Measurements from ENCODE around the gene TPTE.
"Not testable (repeated sequence)": the region's sequence is repeated elsewhere in the genome, so short reads cannot be mapped to it uniquely, and the experiment has no call there.

TPTE gene

DNA sequence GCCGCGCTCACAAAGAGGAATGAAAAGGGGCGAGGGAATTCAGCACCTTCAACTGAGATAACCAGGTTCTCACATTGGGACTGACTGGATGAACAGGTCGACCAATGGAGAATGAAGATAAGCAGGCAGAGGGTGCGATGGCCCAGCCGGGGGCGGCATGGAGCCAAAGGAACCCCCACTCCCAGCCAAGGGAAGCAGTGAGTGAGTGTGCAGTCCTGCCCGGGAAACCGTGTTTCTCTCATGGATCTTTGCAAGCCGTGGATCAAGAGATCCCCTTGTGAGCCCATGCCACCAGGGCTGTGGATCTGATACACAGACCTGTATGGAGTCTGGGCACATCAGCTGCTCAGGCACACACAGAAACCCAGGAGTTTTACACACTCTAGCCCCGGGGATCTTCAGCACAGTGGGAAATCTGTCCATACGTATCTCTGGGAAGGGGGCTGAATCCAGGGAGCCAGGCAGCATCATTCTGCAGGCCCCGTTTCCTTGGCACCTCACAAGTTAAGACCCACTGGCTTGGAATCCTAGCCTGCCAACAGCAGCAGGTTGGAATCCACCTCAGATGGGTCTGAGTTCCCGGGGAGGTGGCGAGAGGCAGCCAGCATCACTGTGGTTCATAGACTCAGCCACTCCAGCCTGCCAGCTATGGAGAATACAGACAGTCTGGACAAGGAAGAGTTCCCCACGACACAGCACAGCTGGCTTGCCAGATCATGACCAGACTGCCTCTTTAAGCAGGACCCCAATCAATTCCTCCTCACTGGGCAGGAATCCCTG is 53.3 kb downstream of the TPTE start:
- not testable (repeated sequence) for DNase-seq (ENCODE audit: low read depth); H3K4me3 ChIP-seq (ENCODE audit: low read depth, low read length)

DNA sequence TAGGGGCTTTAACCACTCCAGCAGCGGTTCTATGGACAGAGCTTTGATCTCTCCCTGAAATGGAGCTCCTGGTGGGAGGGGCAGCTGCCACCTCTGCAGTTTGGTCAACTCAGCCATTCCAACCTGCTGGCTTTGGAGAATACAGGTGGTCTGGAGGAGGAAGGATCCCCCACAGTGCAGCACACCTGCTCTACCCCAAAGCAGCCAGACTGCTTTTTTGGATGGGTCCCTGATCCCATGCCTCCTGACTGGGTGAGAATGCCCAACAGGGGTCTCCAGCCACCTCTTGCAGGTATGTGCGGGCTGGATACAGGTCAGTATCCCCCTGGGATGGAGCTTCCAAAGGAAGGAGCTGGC is 53.9 kb downstream of the TPTE start:
- TF ChIP-seq, protein P1, sequence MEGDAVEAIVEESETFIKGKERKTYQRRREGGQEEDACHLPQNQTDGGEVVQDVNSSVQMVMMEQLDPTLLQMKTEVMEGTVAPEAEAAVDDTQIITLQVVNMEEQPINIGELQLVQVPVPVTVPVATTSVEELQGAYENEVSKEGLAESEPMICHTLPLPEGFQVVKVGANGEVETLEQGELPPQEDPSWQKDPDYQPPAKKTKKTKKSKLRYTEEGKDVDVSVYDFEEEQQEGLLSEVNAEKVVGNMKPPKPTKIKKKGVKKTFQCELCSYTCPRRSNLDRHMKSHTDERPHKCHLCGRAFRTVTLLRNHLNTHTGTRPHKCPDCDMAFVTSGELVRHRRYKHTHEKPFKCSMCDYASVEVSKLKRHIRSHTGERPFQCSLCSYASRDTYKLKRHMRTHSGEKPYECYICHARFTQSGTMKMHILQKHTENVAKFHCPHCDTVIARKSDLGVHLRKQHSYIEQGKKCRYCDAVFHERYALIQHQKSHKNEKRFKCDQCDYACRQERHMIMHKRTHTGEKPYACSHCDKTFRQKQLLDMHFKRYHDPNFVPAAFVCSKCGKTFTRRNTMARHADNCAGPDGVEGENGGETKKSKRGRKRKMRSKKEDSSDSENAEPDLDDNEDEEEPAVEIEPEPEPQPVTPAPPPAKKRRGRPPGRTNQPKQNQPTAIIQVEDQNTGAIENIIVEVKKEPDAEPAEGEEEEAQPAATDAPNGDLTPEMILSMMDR (IDR thresholded peaks at IDR 0.05; ENCODE audit: low read depth, low read length), result no peak
- TF ChIP-seq MYC (IDR thresholded peaks at IDR 0.05; ENCODE audit: low read depth, low read length) (no peak), POLR2A (IDR thresholded peaks at IDR 0.05; ENCODE audit: extremely low read depth, insufficient read length) (no peak)
- TF ChIP-seq, protein P2, sequence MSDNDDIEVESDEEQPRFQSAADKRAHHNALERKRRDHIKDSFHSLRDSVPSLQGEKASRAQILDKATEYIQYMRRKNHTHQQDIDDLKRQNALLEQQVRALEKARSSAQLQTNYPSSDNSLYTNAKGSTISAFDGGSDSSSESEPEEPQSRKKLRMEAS (IDR thresholded peaks at IDR 0.05; ENCODE audit: low read depth, low read length), result no peak
- no peak for DNase-seq (ENCODE audit: low read depth)
- no peak overlapping the region for H3K4me3 ChIP-seq (ENCODE audit: low read depth, low read length)

DNA sequence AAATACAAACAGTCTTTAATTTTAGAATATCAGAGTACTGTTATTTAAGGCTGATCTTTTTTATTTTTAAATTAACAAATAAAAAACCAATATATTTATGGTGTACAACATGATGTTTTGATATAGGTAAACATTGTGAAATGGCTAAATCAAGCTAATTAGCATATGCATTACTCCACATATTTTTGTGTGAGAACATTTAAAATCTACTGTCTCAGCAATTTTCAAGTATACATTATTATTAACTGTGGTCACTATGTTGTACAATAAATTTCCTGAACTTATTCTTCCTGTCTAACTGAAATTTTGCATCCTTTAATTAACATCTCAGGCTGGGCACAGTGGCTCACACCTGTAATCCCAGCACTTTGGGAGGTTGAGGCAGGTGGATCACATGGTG is 57.5 kb downstream of the TPTE start:
- H3K4me3 ChIP-seq (ENCODE audit: low read depth, low read length); DNase-seq (ENCODE audit: low read depth): not testable (repeated sequence)

DNA sequence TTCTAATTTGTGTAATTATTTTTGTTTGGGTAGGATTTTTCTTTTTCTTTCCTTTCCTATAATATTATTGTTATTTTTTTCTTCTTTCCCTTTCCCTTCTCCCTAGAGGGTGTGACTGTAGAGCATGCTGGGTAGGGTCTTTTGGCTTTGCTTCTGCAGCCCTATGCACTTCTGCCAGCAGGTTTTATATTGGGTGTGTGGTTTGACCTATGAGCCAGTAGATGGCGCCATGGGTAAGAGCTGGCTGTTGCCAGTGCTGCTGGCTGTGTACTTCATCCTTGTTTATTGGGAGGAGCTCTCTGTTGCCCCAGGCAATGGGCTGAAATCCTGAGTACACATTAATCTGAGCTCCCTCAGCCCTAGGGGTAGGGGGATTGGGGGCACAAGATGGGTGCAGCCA is 67.7 kb downstream of the TPTE start:
- not testable (repeated sequence) for H3K4me3 ChIP-seq (ENCODE audit: low read depth, low read length); DNase-seq (ENCODE audit: low read depth)

DNA sequence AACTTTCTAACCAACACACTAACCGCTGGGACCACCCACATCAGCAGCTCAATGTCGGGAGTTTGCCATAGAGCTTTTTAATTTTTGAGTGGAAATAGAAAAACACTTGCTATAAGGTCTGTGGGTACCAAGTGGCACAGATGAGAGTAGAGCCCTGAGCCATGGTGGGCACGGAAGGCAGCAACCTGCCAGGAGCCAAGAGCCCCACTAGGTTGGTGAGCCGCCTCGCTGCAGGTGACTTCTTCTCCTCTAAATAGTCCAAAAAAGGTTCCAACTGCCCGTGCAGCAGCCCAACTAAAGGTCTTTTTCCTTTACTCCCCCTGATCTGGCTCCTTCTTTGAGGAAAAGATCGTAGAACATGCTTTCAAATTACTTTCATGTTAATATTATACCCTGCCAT is 85.7 kb downstream of the TPTE start:
- not testable (repeated sequence) for H3K4me3 ChIP-seq (ENCODE audit: low read depth, low read length); DNase-seq (ENCODE audit: low read depth)

DNA sequence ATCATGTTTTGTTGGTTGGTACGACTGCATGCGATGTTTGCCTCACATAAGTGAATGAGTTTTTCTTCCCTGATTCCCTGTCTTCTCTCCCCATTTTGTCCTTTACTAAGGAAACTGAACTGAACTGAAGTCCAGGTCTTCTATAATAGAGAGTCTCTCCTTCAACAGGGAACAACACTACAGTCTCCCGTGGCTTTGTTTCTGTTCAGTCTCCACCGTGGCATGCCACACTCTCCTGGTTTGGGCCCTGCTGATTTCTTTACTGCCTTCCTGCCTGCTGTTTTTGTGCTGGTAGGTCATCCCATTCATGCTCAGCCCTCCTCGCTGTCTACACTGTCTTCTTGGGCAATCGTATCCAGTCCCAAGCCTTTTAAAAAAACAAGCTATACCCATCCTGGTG is 92.9 kb downstream of the TPTE start:
- not testable (repeated sequence) for DNase-seq (ENCODE audit: low read depth)

DNA sequence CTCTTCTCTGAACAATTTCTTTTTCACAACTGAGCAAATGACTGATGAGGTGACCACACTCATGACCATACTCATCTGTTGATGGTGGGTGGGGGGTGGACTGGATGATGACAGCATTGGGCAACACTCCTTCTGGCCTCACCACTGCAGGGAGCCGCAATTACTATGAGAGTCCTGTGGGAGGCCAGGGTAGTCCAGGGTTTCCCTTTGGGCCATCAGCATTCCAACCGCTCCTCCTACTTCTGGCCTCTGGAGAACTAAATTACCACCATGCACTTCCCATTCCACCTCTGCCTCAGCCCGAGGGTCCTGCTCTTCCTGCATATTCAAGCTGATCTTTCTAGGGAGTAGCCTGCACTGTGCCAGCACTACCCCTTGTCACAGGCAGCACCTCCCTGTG is 94.7 kb downstream of the TPTE start:
- peak; percentile 28 for DNase-seq (ENCODE audit: low read depth)
- not testable (repeated sequence) for H3K4me3 ChIP-seq (ENCODE audit: low read depth, low read length)

More for the DNA sequence above, 92.9 kb downstream of the TPTE start:
- H3K4me3 ChIP-seq (ENCODE audit: low read depth, low read length), result not testable (repeated sequence)

DNA sequence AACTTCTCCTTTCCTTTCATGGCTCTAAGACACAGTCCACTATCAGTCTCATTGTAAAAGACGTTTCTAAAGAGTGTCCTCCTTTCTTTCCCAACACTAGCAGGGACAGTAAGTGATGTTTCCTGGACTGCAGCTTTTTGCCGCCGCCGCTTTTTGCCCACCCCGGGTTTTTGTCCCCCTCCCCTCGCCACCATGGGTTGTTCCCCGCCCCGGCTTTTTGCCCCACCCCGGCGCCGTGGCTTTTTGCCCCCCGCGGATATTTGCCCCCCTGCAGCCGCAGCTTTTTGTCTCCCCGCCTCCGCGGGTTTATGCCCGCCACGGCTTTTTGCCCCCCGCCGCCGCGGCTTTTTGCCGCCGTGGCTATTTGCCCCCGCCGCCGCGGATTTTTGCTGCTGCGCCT is 95.2 kb downstream of the TPTE start:
- no peak for DNase-seq (ENCODE audit: low read depth)
- no peak overlapping the region for H3K4me3 ChIP-seq (ENCODE audit: low read depth, low read length)
- TF ChIP-seq POLR2A (IDR thresholded peaks at IDR 0.05; ENCODE audit: extremely low read depth, insufficient read length) (no peak), MYC (IDR thresholded peaks at IDR 0.05; ENCODE audit: low read depth, low read length) (no peak)
- TF ChIP-seq, protein P2 (IDR thresholded peaks at IDR 0.05; ENCODE audit: low read depth, low read length), result no peak
- TF ChIP-seq, protein P1 (IDR thresholded peaks at IDR 0.05; ENCODE audit: low read depth, low read length), result no peak

DNA sequence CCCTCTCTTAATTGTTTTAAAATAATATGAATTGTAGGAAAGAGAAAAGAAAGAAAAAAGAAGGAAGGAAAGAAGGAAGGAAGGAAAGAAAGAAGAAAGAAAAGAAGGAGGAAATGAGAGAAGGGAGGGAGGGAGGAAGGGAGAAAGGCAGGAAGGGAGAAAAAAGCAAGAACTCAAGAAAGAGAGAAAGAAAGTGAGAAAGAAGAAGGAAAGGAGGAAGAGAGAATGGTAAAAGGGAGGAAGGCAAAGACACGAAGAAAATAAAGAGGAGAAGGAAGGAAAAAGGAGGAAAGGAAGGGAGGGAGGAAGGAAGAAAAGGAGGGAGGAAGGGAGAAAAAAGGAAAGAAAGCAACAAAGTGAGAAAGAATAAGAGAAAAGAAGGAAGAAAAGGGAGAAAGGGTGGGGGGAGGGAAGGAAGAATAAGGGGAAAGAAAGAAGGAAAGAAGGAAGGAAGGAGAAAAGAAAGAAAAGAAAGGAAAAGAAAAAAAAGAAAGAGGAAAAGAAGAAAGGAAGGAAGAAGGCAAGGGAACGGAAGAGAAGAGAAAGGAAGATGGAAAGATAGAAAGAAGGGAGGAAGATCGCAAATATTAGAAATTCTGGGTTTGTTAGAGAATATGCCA is 95.9 kb downstream of the TPTE start:
- not testable (repeated sequence) for H3K4me3 ChIP-seq (ENCODE audit: low read depth, low read length); DNase-seq (ENCODE audit: low read depth)

DNA sequence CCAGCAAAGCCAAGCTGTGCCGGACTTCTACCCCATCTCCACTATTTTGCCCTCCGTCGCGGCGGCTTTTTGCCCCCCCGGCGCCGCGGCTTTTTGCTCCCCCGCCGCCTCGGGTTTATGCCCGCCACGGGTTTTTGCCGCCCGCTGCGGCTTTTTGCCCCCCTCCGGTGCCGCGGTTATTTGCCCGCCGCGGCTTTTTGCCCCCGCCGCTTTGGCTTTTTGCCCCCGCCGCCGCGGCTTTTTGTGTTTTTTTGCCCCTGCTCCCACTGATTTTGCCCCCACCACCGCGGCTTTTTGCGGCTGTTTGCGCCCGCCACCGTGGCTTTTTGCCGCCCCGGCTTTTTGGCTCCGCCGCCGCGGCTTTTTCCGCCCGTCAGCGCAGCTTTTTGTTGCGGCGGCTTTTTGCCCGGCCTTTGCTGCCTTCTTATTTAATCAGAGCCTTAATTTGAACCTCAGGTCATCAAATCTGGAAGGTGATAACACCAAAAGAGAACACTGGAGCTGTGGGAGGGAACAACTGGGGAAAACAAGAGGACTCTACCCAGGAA is 106.0 kb downstream of the TPTE start:
- H3K4me3 ChIP-seq (ENCODE audit: low read depth, low read length), result no peak overlapping the region
- no peak for DNase-seq (ENCODE audit: low read depth)

DNA sequence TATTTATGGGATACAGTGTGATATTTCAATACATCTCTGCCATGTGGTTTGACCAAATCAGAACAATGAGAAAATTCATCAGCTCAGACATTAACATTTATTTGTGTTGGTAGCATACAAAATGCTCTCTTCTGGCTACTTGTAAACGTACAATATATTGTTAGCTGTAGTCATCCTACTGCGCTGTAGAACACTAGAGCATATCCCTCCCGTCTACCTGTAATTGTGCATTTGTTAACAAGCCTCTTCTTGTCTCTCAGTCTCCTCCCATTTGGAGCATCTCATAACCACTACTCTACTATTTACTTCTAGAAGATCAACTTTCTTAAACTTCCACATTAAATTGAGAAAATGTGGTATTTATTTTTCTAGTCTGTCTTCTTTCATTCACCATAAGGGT is 107.9 kb downstream of the TPTE start:
- DNase-seq (ENCODE audit: low read depth); H3K4me3 ChIP-seq (ENCODE audit: low read depth, low read length): not testable (repeated sequence)

More for the DNA sequence above, 106.0 kb downstream of the TPTE start:
- TF ChIP-seq, protein P2 (IDR thresholded peaks at IDR 0.05; ENCODE audit: low read depth, low read length), result no peak
- TF ChIP-seq, protein P1 (IDR thresholded peaks at IDR 0.05; ENCODE audit: low read depth, low read length), result no peak
- TF ChIP-seq POLR2A (IDR thresholded peaks at IDR 0.05; ENCODE audit: extremely low read depth, insufficient read length) (no peak), MYC (IDR thresholded peaks at IDR 0.05; ENCODE audit: low read depth, low read length) (no peak)

DNA sequence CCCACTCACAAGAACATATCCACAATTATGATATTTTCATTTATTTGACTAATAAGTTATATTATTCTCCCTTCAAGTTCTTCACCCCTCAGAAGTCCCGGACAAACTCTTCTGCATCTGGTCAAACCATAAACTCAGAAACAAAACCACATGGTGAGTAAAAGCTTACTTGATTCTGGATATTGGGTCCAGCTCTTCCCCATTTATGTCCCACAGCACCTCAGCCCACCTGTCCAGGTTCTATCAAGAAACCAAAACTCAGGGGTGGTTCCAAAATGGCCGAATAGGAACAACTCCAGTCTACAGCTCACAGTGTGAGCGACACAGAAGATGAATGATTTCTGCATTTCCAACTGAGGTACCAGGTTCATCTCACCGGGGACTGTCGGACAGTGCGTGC is 109.4 kb downstream of the TPTE start:
- H3K4me3 ChIP-seq (ENCODE audit: low read depth, low read length); DNase-seq (ENCODE audit: low read depth): not testable (repeated sequence)

DNA sequence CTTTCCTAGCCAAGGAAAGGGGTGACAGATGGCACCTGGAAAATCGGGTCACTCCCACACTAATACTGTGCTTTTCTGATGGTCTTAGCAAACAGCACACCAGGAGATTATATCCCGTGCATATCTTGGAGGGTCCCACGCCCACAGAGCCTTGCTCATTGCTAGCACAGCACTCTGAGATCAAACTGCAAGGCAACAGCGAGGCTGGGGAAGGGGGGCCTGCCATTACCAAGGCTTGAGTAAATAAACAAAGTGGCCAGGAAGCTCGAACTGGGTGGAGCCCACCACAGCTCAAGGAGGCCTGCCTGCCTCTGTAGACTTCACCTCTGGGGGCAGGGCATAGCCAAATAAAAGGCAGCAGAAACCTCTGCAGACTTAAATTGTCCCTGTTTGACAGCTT is 109.9 kb downstream of the TPTE start:
- not testable (repeated sequence) for H3K4me3 ChIP-seq (ENCODE audit: low read depth, low read length); DNase-seq (ENCODE audit: low read depth)

DNA sequence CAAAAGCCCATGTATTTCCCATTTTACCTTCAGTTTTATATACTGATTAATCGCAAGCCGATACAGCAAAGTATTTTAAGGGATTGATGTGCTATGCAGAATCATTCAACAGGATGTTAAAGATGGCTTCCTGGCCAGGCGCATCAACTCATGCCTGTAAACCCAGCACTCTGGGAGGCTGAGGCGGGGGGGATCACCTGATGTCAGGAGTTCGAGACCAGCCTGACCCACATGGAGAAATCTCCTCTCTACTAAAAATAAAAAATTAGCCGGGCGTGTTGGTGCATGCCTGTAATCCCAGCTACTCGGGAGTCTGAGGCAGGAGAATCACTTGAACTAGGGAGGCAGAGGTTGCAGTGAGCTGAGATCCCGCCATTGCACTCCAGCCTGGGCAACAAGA is 116.8 kb downstream of the TPTE start:
- H3K4me3 ChIP-seq (ENCODE audit: low read depth, low read length); DNase-seq (ENCODE audit: low read depth): not testable (repeated sequence)

Data from NB4 (cell line).